HG03280 (cell line): Measurements from ENCODE around the gene ERN2.

ENCODE experiments used
- ATAC-seq: cut with Tn5 transposase; IDR thresholded peaks from one replicate; pipeline ENCODE4 v1.9.1; 2021; ENCODE audit warnings: mild to moderate bottlenecking, moderate library complexity; ENCODE audit not compliant: unreplicated experiment

The ERN2 gene

GRCh38 chr16:23689442-23690187 is 23.4 kb downstream of the ERN2 start:
- no peak for ATAC-seq

- no peak for ATAC-seq
Measured at GRCh38 chr16:23687034-23687808, 25.8 kb downstream of the ERN2 start.

GRCh38 chr16:23683487-23683886 is 29.5 kb downstream of the ERN2 start:
- no peak for ATAC-seq

GRCh38 chr16:23682181-23682580 is 30.8 kb downstream of the ERN2 start:
- ATAC-seq = no peak

- no peak for ATAC-seq
Measured at GRCh38 chr16:23679986-23680336, 33.1 kb downstream of the ERN2 start.

GRCh38 chr16:23679274-23679985 is 33.6 kb downstream of the ERN2 start:
- ATAC-seq = no peak

- ATAC-seq = peak; percentile 80
Measured at GRCh38 chr16:23678430-23679273, 34.4 kb downstream of the ERN2 start, which contains the start of gene PLK1. PLK1 (plus strand) TSS chr16:23678889; CDS start chr16:23678933, 44 bp downstream.

- ATAC-seq = no peak
Measured at GRCh38 chr16:23676924-23677480, 36.0 kb downstream of the ERN2 start.

GRCh38 chr16:23673971-23674614 is 38.9 kb downstream of the ERN2 start:
- no peak for ATAC-seq

GRCh38 chr16:23670137-23670776 is 42.8 kb downstream of the ERN2 start:
- ATAC-seq = peak; percentile 72

- no peak for ATAC-seq
Measured at GRCh38 chr16:23668873-23669272, 44.1 kb downstream of the ERN2 start.

- no peak for ATAC-seq
Measured at GRCh38 chr16:23668225-23668624, 44.8 kb downstream of the ERN2 start.

GRCh38 chr16:23667355-23667659 is 45.7 kb downstream of the ERN2 start:
- no peak for ATAC-seq

- no peak for ATAC-seq
Measured at GRCh38 chr16:23666571-23667354, 46.3 kb downstream of the ERN2 start.

GRCh38 chr16:23663918-23664317 is 49.1 kb downstream of the ERN2 start:
- no peak for ATAC-seq

- ATAC-seq = peak; percentile 43
Measured at GRCh38 chr16:23651943-23652468, 61.0 kb downstream of the ERN2 start.

- ATAC-seq = no peak
Measured at GRCh38 chr16:23650674-23651416, 62.2 kb downstream of the ERN2 start.

GRCh38 chr16:23642246-23642774 is 70.7 kb downstream of the ERN2 start:
- ATAC-seq = no peak
